HepG2 (cell line): ENCODE data around the gene HNRNPA2B1. TPM values are rescaled to one million over a fixed set of nuclear protein-coding genes. Genes with fewer than 3 reads are reported as not detected.

Experiments used
- EED ChIP-seq: sonication (generic); formaldehyde crosslinking; IDR thresholded peaks from 2 replicates; pipeline ENCODE4 v1.5.0; 2020; ENCODE audit warnings: mild to moderate bottlenecking, missing genetic modification reagents
- HNF1B ChIP-seq: sonication (generic); formaldehyde crosslinking; IDR thresholded peaks from 2 replicates; pipeline ENCODE4 v1.5.1; 2020; ENCODE audit warnings: mild to moderate bottlenecking, moderate library complexity, missing genetic modification reagents
- KIAA2018 ChIP-seq: sonication (generic); formaldehyde crosslinking; IDR thresholded peaks from 2 replicates; pipeline ENCODE4 v1.5.0; 2020; ENCODE audit warnings: mild to moderate bottlenecking, missing genetic modification reagents, borderline replicate concordance
- MED13 ChIP-seq: sonication (generic); formaldehyde crosslinking; IDR thresholded peaks from 2 replicates; pipeline ENCODE4 v1.5.0; 2020; ENCODE audit warnings: missing genetic modification reagents
- NFYC ChIP-seq: IDR thresholded peaks from 2 replicates; pipeline ENCODE4 v1.6.1; 2016; ENCODE audit warnings: missing genetic modification reagents, missing compliant biosample characterization
- RFX5 ChIP-seq: IDR thresholded peaks from 2 replicates; pipeline ENCODE4 v1.6.1; 2011; ENCODE audit warnings: low read depth, low read length, improper control_type of control experiment
- TBL1XR1 ChIP-seq: fragments of 150-350 bp; IDR thresholded peaks from 2 replicates; pipeline ENCODE4 v1.6.1; 2014; ENCODE audit warnings: borderline replicate concordance, low read length; ENCODE audit not compliant: partially characterized antibody
- TOE1 ChIP-seq: sonication (generic); formaldehyde crosslinking; IDR thresholded peaks from 2 replicates; pipeline ENCODE4 v1.4.0; 2020; ENCODE audit warnings: mild to moderate bottlenecking, missing genetic modification reagents
- polyA plus RNA-seq, 8 experiments: library from polyadenylated mRNA; depleted of rRNA in 3 of 8; stranded (reverse) in 7 of 8; unstranded in 1 of 8; fragments of >200 nt; fragmentation: Illumina TruSeq in 4 of 8; extraction: Trizol in 4 of 8; gene quantifications; 2 replicates each; pipeline versions ENCODE4 v1.2.1 to v1.2.3, GENCODE V29; 2011 to 2016; ENCODE audit warnings: low read depth in 4 of 8, missing spikeins in 1 of 8, mixed read lengths in 1 of 8; ENCODE audit not compliant: insufficient read depth in 1 of 8
- total RNA-seq, 5 experiments: library from RNA; depleted of rRNA; stranded (reverse); fragments of >200 nt; fragmentation: Illumina TruSeq; extraction: Trizol; gene quantifications; 2 replicates each; pipeline ENCODE4 v1.2.3, GENCODE V29; 2016; ENCODE audit warnings: low read depth in 1 of 5
- TF ChIP-seq, protein P1 (sequence below): sonication (generic); formaldehyde crosslinking; IDR thresholded peaks from 2 replicates; pipeline ENCODE4 v1.8.1; 2022; ENCODE audit warnings: mild to moderate bottlenecking, missing genetic modification reagents
- TF ChIP-seq, protein P2 (sequence below): sonication (generic); formaldehyde crosslinking; IDR thresholded peaks from 2 replicates; pipeline ENCODE4 v1.9.0; 2021; ENCODE audit warnings: mild to moderate bottlenecking, missing genetic modification reagents

Gene HNRNPA2B1
- total and polyA plus RNA-seq, 2 of the 13 experiments (the other 11 are each of a cell fraction or from before 2014, with no cell fraction given): 193 to 412 TPM

DNA sequence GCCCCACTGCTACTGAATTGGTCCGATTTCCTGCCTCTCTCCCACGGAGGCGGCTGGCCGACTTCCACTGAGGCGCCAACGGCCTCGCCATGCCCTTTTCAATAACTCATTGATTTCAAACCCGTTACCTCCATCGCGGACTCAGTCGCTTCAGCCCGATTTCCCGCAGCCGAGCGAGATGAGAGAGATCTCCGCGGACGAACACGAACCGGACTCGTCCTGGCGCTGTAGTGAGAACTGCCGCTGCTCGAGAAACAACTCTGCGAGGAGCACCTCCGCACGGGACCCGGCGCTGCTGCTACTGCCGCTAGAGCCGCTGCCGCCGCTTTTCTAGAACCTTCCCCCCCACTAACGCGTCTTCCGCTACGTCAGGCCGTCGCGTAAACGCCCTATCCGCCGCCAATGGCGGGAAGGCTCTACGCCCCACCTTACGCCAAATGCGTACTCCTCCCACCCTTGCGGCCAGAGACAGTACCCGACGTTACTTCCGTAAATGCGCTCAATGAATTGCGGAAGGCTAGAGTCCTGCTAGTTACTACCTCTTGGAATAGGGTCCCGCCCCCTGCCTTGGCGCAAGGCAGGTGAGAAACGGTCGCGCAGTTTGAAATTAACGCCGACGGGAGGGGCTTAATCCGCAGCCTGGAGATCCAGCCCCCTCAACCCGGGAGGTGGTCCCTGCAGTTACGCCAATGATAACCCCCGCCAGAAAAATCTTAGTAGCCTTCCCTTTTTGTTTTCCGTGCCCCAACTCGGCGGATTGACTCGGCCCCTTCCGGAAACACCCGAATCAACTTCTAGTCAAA lies at the start of gene HNRNPA2B1 (continued):
- no peak; the same call in 1 of the 2 replicates for TF ChIP-seq HNF1B (CRISPR knock-in tag)
- TF ChIP-seq MED13: peak; percentile 67; the same call in 1 of the 2 replicates
- TF ChIP-seq, protein P1, sequence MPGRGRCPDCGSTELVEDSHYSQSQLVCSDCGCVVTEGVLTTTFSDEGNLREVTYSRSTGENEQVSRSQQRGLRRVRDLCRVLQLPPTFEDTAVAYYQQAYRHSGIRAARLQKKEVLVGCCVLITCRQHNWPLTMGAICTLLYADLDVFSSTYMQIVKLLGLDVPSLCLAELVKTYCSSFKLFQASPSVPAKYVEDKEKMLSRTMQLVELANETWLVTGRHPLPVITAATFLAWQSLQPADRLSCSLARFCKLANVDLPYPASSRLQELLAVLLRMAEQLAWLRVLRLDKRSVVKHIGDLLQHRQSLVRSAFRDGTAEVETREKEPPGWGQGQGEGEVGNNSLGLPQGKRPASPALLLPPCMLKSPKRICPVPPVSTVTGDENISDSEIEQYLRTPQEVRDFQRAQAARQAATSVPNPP (CRISPR knock-in tag): no peak; the same call in 1 of the 2 replicates
- no peak for TF ChIP-seq KIAA2018 (CRISPR knock-in tag)
- TF ChIP-seq RFX5: no peak
- TF ChIP-seq NFYC (CRISPR knock-in tag): peak; percentile 41; the same call in 1 of the 2 replicates
- TF ChIP-seq, protein P2, sequence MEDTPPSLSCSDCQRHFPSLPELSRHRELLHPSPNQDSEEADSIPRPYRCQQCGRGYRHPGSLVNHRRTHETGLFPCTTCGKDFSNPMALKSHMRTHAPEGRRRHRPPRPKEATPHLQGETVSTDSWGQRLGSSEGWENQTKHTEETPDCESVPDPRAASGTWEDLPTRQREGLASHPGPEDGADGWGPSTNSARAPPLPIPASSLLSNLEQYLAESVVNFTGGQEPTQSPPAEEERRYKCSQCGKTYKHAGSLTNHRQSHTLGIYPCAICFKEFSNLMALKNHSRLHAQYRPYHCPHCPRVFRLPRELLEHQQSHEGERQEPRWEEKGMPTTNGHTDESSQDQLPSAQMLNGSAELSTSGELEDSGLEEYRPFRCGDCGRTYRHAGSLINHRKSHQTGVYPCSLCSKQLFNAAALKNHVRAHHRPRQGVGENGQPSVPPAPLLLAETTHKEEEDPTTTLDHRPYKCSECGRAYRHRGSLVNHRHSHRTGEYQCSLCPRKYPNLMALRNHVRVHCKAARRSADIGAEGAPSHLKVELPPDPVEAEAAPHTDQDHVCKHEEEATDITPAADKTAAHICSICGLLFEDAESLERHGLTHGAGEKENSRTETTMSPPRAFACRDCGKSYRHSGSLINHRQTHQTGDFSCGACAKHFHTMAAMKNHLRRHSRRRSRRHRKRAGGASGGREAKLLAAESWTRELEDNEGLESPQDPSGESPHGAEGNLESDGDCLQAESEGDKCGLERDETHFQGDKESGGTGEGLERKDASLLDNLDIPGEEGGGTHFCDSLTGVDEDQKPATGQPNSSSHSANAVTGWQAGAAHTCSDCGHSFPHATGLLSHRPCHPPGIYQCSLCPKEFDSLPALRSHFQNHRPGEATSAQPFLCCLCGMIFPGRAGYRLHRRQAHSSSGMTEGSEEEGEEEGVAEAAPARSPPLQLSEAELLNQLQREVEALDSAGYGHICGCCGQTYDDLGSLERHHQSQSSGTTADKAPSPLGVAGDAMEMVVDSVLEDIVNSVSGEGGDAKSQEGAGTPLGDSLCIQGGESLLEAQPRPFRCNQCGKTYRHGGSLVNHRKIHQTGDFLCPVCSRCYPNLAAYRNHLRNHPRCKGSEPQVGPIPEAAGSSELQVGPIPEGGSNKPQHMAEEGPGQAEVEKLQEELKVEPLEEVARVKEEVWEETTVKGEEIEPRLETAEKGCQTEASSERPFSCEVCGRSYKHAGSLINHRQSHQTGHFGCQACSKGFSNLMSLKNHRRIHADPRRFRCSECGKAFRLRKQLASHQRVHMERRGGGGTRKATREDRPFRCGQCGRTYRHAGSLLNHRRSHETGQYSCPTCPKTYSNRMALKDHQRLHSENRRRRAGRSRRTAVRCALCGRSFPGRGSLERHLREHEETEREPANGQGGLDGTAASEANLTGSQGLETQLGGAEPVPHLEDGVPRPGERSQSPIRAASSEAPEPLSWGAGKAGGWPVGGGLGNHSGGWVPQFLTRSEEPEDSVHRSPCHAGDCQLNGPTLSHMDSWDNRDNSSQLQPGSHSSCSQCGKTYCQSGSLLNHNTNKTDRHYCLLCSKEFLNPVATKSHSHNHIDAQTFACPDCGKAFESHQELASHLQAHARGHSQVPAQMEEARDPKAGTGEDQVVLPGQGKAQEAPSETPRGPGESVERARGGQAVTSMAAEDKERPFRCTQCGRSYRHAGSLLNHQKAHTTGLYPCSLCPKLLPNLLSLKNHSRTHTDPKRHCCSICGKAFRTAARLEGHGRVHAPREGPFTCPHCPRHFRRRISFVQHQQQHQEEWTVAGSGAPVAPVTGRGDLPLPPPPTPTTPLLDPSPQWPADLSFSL: no peak
- peak; percentile 60 for TF ChIP-seq EED
- TF ChIP-seq TOE1: no peak
- peak; percentile 66 for TF ChIP-seq TBL1XR1
